Measurements from ENCODE around the gene PDE8A.
A peak's percentile ranks its signal among the peaks of the same experiment; 100 is the strongest.

PDE8A gene

GRCh38 chr15:85124173-85124572 lies 142.5 kb downstream of the PDE8A start:
- TF ChIP-seq ZNF10 (tag by site-specific recombination; IDR thresholded peaks at IDR 0.05) = no peak
- TF ChIP-seq ZNF560 (tag by site-specific recombination; IDR thresholded peaks at IDR 0.05; ENCODE audit: borderline replicate concordance) = no peak
- no peak for TF ChIP-seq ZNF843 (tag by site-specific recombination; IDR thresholded peaks at IDR 0.05)
- TF ChIP-seq BCL6B (tag by site-specific recombination; IDR thresholded peaks at IDR 0.05) = no peak
- TF ChIP-seq REPIN1 (tag by site-specific recombination; IDR thresholded peaks at IDR 0.05; ENCODE audit: low read depth) = no peak
- no peak for TF ChIP-seq ZNF2 (tag by site-specific recombination; IDR thresholded peaks at IDR 0.05)
- no peak for TF ChIP-seq OSR2 (tag by site-specific recombination; IDR thresholded peaks at IDR 0.05)
- TF ChIP-seq ZNF549 (tag by site-specific recombination; IDR thresholded peaks at IDR 0.05) = no peak
- no peak for TF ChIP-seq ZBTB49 (tag by site-specific recombination; IDR thresholded peaks at IDR 0.05; ENCODE audit: low read depth)
- TF ChIP-seq ZNF37A (tag by site-specific recombination; IDR thresholded peaks at IDR 0.05) = no peak
- TF ChIP-seq ZNF140 (tag by site-specific recombination; IDR thresholded peaks at IDR 0.05) = no peak
- no peak for TF ChIP-seq ZNF785 (tag by site-specific recombination; IDR thresholded peaks at IDR 0.05)
- TF ChIP-seq ZNF544 (tag by site-specific recombination; IDR thresholded peaks at IDR 0.05) = no peak
- H3K4me1 ChIP-seq (ENCODE audit: control insufficient read depth, insufficient read depth, low read length) = no peaks in the 10 kb centered on the region
- no peak overlapping the region for H3K27ac ChIP-seq (ENCODE audit: extremely low read depth, low read depth, low read length)
- H3K9me3 ChIP-seq (ENCODE audit: control insufficient read depth, insufficient read depth, low read depth, low read length) = no peaks in the 10 kb centered on the region
- ChIA-PET POLR2A (interaction anchor here (0.9 kb wide), 1 partner anchor 30 kb away, joined by 3 read pairs; no protein-coding TSS in a partner anchor), CTCF (interaction anchor here (1.3 kb wide), 1 partner anchor 279 kb away, joined by 6 read pairs; no protein-coding TSS in a partner anchor)
- H3K4me3 ChIP-seq (ENCODE audit: low read depth, low read length) = no peak overlapping the region
- H3K36me3 ChIP-seq (ENCODE audit: control insufficient read depth in 2 of 2, insufficient read depth in 1 of 2, low read length in 2 of 2) = peaks cover 28 to 47% of the 10 kb centered on the region in 2 experiments

GRCh38 chr15:85125056-85125661 lies 143.5 kb downstream of the PDE8A start:
- Histone ChIP-seq H3K4me3 (ENCODE audit: low read depth, low read length) (no peak overlapping the region), H3K4me1 (ENCODE audit: control insufficient read depth, insufficient read depth, low read length) (no peaks in the 10 kb centered on the region), H3K27ac (ENCODE audit: extremely low read depth, low read depth, low read length) (no peak overlapping the region), H3K9me3 (ENCODE audit: control insufficient read depth, insufficient read depth, low read depth, low read length) (no peaks in the 10 kb centered on the region), H3K36me3 (ENCODE audit: control insufficient read depth in 2 of 2, insufficient read depth in 1 of 2, low read length in 2 of 2) (peaks cover 28 to 47% of the 10 kb centered on the region in 2 experiments)
- ChIA-PET CTCF (interaction anchor here (1.3 kb wide), 1 partner anchor 280 kb away, joined by 6 read pairs; no protein-coding TSS in a partner anchor), POLR2A (interaction anchor here (0.7 to 0.9 kb wide), 2 partner anchors 10 to 31 kb away, joined by 3 read pairs; no protein-coding TSS in a partner anchor)
- peak; percentile 51 for TF ChIP-seq ZIC2 (tag by site-specific recombination; IDR thresholded peaks at IDR 0.05)
- no peak for TF ChIP-seq ZNF324 (tag by site-specific recombination; IDR thresholded peaks at IDR 0.05)
- TF ChIP-seq ZNF292 (tag by site-specific recombination; IDR thresholded peaks at IDR 0.05; ENCODE audit: borderline replicate concordance, low read depth) = no peak

GRCh38 chr15:85128621-85129020 lies 147.0 kb downstream of the PDE8A start:
- H3K4me1 ChIP-seq (ENCODE audit: control insufficient read depth, insufficient read depth, low read length) = no peaks in the 10 kb centered on the region
- ChIA-PET CTCF (interaction anchor here (0.8 kb wide), 1 partner anchor 77 kb away, joined by 3 read pairs; no protein-coding TSS in a partner anchor), POLR2A (no interaction called here)
- H3K9me3 ChIP-seq (ENCODE audit: control insufficient read depth, insufficient read depth, low read depth, low read length) = no peaks in the 10 kb centered on the region
- no peak overlapping the region for H3K27ac ChIP-seq (ENCODE audit: extremely low read depth, low read depth, low read length)
- H3K4me3 ChIP-seq (ENCODE audit: low read depth, low read length) = no peak overlapping the region
- H3K36me3 ChIP-seq (ENCODE audit: control insufficient read depth in 2 of 2, insufficient read depth in 1 of 2, low read length in 2 of 2) = peaks cover 27 to 31% of the 10 kb centered on the region in 2 experiments
- no peak for TF ChIP-seq ZNF174 (tag by site-specific recombination; IDR thresholded peaks at IDR 0.05)
- no peak for TF ChIP-seq PRDM10 (tag by site-specific recombination; IDR thresholded peaks at IDR 0.05)
- no peak for TF ChIP-seq KLF8 (tag by site-specific recombination; IDR thresholded peaks at IDR 0.05)
- TF ChIP-seq ZNF248 (tag by site-specific recombination; IDR thresholded peaks at IDR 0.05) = no peak
- TF ChIP-seq ZNF677 (tag by site-specific recombination; IDR thresholded peaks at IDR 0.05) = no peak
- TF ChIP-seq ZNF621 (tag by site-specific recombination; IDR thresholded peaks at IDR 0.05) = no peak
- no peak for TF ChIP-seq ZBTB1 (tag by site-specific recombination; IDR thresholded peaks at IDR 0.05)
- no peak for TF ChIP-seq SP3 (tag by site-specific recombination; IDR thresholded peaks at IDR 0.05)
- TF ChIP-seq ZNF433 (tag by site-specific recombination; IDR thresholded peaks at IDR 0.05; ENCODE audit: low read depth) = no peak
